Measurements from ENCODE around the gene GDF9. TPM values are rescaled to one million over a fixed set of nuclear protein-coding genes. Genes with fewer than 3 reads are reported as not detected.

The GDF9 gene, protein sequence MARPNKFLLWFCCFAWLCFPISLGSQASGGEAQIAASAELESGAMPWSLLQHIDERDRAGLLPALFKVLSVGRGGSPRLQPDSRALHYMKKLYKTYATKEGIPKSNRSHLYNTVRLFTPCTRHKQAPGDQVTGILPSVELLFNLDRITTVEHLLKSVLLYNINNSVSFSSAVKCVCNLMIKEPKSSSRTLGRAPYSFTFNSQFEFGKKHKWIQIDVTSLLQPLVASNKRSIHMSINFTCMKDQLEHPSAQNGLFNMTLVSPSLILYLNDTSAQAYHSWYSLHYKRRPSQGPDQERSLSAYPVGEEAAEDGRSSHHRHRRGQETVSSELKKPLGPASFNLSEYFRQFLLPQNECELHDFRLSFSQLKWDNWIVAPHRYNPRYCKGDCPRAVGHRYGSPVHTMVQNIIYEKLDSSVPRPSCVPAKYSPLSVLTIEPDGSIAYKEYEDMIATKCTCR
- total RNA-seq, result under 1 TPM; 0.41 to 0.69 TPM

DNA sequence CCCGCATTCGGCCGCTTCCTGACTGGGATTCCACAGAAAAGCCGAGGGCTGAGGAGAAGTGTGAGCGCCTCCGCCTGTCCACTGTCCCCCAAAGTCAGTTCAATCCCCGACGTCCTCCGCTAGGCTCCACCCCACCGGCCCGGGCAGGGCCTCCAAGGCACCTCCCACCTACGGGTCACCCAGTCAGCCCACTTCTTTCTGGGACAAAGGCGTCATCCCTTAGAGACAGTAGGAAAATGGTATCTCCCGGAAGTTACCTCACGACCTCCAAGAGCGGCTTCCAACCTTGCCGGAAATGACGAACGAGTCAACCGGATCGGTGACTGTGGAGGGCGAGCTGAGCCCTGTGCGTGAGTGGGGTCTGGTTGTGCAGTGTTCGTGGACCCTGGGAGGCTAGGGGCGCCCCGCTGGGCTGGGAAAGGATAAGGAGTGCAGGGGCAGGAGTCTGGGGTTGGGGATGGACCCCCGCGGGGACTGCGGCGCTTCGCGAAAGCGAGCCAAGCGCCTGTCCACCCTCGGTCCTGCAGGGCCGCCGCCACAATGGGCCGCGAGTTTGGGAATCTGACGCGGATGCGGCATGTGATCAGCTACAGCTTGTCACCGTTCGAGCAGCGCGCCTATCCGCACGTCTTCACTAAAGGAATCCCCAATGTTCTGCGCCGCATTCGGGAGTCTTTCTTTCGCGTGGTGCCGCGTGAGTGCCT is at the start of gene GDF9, which contains the start of gene UQCRQ:
TSS of gene GDF9 (minus strand) at position 128 of the 704 bp plus-strand sequence. CDS start 1,936 bp downstream, outside the sequence.
TSS of gene UQCRQ (plus strand) at position 301 of the 704 bp plus-strand sequence. CDS start at position 541, 240 bp downstream.
- Mint-ChIP-seq H3K4me1 (peaks cover 26% of the 10 kb centered on the region), H3K4me3 (peak within 1 kb of the TSS; percentile 99), H3K27me3 (no peaks in the 10 kb centered on the region), H3K27ac (peak within 1 kb of the TSS; percentile 100), H3K36me3 (ENCODE audit: low read depth) (peaks cover 36% of the 10 kb centered on the region), H3K9me3 (ENCODE audit: low read depth) (no peaks in the 10 kb centered on the region)
- peak; percentile 94 for DNase-seq
- ChIA-PET POLR2A (interaction anchor here (0.5 to 1.9 kb wide), 8 partner anchors 11 to 1357 kb away, joined by 3 to 4 read pairs (median 3); partner anchors contain the start of genes RAD50 and SOWAHA), CTCF (interaction anchor here (0.6 to 2.7 kb wide), 5 partner anchors 17 to 491 kb away, joined by 3 to 5 read pairs (median 3); partner anchors contain the start of gene SHROOM1)
- ATAC-seq, result peak; percentile 99
- intact Hi-C loops (cut with DNase I, micrococcal nuclease), result loop anchor here (1.0 to 10.0 kb wide), 10 partner anchors 36 to 1232 kb away; partner anchors contain the start of genes AFF4 (in 2 of the 2), SHROOM1 (in 2 of the 2), C5orf15 (in 1 of the 2) and KIF3A (in 1 of the 2)

DNA sequence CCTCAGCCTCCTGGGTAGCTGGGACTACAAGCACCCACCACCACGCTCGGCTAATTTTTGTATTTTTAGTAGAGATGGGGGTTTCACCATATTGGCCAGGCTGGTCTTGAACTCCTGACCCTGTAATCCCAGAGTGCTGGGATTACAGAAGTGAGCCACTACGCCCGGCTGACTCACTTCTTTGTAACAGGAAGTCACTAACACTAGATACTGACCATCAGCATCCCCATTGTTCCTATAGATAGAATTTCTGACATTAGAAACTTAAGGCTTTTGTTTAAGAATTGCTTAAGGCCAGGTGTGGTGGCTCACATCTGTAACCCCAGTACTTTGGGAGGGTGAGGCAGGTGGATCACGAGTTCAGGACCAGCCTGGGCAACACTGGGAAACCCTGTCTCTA is 49.4 kb upstream of the GDF9 start:
- ATAC-seq, result no peak
- DNase-seq, result no peak
- Mint-ChIP-seq H3K27ac (no peak overlapping the region), H3K36me3 (ENCODE audit: low read depth) (peaks cover 18% of the 10 kb centered on the region), H3K4me3 (no peak overlapping the region), H3K9me3 (ENCODE audit: low read depth) (no peaks in the 10 kb centered on the region), H3K4me1 (no peaks in the 10 kb centered on the region), H3K27me3 (no peaks in the 10 kb centered on the region)
- CTCF ChIA-PET, result no interaction called here
- intact Hi-C loops (cut with DNase I, micrococcal nuclease), result no loop called here
- POLR2A ChIA-PET, result no interaction called here

DNA sequence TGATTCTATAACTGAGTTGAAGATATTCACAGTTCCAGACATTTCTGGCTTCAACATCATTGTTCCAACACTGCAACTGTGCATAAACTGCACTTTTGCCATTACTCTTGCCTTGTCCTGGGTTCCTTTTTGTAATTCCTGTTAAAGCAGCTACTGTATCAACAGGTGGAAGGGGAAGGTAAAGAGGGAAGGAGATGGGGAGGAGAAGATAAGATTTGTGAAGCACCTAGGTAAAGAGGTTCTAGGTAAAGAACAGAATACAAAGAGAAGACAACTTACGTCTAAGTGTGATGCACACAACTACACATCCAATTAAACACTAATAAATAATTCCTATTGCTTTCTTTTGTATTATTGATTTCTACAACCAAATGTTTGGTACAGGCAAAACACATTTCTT is 43.4 kb upstream of the GDF9 start:
- peaks cover 21% of the 10 kb centered on the region for H3K36me3 Mint-ChIP-seq (ENCODE audit: low read depth)
- POLR2A ChIA-PET, result no interaction called here
- intact Hi-C loops (cut with DNase I, micrococcal nuclease), result no loop called here
- CTCF ChIA-PET, result no interaction called here
- H3K4me3 Mint-ChIP-seq, result no peak overlapping the region
- ATAC-seq, result no peak
- H3K27ac Mint-ChIP-seq, result no peak overlapping the region
- DNase-seq, result no peak
- no peaks in the 10 kb centered on the region for H3K27me3 Mint-ChIP-seq
- peaks cover 20% of the 10 kb centered on the region for H3K4me1 Mint-ChIP-seq
- no peaks in the 10 kb centered on the region for H3K9me3 Mint-ChIP-seq (ENCODE audit: low read depth)

DNA sequence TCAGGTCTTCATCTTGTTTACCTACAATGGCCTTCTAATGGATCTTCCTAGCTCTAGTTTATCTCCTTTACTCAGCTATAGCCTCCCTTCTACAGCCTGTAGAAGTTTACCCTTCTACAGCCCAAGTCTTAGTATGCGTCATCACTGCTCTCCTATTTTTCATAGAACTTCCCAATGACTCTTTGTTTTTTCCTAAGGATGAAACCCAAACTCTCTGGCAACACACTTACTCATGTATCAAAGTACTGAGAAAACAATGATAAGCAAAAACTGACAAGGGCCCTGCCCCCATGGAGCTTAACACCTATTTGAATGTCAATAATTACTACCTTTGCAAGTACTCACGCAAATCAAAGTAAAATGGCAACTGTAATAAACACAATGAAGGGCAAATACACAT is 40.9 kb upstream of the GDF9 start:
- Mint-ChIP-seq H3K9me3 (ENCODE audit: low read depth) (no peaks in the 10 kb centered on the region), H3K27me3 (no peaks in the 10 kb centered on the region), H3K4me3 (no peak overlapping the region), H3K4me1 (peaks cover 20% of the 10 kb centered on the region), H3K36me3 (ENCODE audit: low read depth) (peaks cover 20% of the 10 kb centered on the region), H3K27ac (no peak overlapping the region)
- CTCF ChIA-PET, result interaction anchor here (0.7 kb wide), 1 partner anchor 88 kb away, joined by 4 read pairs; no protein-coding TSS in a partner anchor
- DNase-seq (no peak), ATAC-seq (no peak)
- intact Hi-C loops (cut with DNase I, micrococcal nuclease), result no loop called here
- POLR2A ChIA-PET, result interaction anchor here (0.7 kb wide), 1 partner anchor 34 kb away, joined by 3 read pairs; the partner anchor contains the start of gene LEAP2

DNA sequence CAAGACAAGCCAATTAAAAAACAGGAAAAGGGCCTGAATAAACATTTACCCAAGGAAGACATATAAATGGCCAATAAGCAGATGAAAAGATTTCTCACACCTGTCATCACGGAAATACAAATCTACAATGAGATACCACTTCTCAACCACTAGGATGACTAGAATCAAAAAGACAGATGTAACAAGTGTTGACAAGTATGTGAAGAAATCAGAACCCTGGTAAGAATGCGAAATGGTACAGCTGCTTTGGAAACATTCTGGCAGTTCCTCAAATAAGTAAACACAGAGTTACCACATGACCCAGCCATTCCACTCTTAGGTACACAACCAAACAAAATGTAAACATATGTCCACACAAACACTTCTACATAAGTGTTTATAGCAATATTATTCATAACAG is 39.7 kb upstream of the GDF9 start:
- Mint-ChIP-seq H3K36me3 (ENCODE audit: low read depth) (peaks cover 16% of the 10 kb centered on the region), H3K27ac (peak overlapping the region; percentile 35), H3K4me3 (no peak overlapping the region), H3K27me3 (no peaks in the 10 kb centered on the region), H3K9me3 (ENCODE audit: low read depth) (no peaks in the 10 kb centered on the region), H3K4me1 (peaks cover 20% of the 10 kb centered on the region)
- CTCF ChIA-PET, result interaction anchor here (0.9 to 1.6 kb wide), 6 partner anchors 10 to 94 kb away, joined by 3 to 4 read pairs (median 3); partner anchors contain the start of gene AFF4
- DNase-seq (no peak), ATAC-seq (no peak)
- intact Hi-C loops (cut with DNase I, micrococcal nuclease), result no loop called here
- POLR2A ChIA-PET, result interaction anchor here (0.6 kb wide), 1 partner anchor 38 kb away, joined by 3 read pairs; no protein-coding TSS in a partner anchor

DNA sequence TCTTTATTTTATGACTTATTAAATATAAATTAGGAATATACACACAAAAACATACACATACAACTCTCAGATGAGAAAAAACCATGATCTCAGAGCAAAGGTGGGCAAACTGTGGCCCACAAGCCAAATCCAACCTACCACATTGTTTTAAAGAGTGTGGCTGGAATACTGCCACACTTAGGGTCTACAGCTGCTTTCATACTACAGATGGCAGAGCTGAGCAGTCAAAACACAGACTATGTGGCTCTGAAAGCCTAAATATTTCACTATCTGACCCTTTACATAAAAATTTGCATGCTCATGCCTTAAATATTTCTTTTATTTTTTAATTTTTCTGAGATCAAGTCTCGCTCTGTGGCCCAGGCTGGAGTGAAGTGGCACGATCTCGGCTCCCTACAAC is 35.5 kb upstream of the GDF9 start:
- no peak for ATAC-seq
- Mint-ChIP-seq H3K36me3 (ENCODE audit: low read depth) (peaks cover 20% of the 10 kb centered on the region), H3K27me3 (no peaks in the 10 kb centered on the region), H3K4me1 (peaks cover 15% of the 10 kb centered on the region), H3K27ac (no peak overlapping the region), H3K4me3 (no peak overlapping the region), H3K9me3 (ENCODE audit: low read depth) (no peaks in the 10 kb centered on the region)
- no peak for DNase-seq
- ChIA-PET POLR2A (no interaction called here), CTCF (no interaction called here)
- intact Hi-C loops (cut with DNase I, micrococcal nuclease), result no loop called here

DNA sequence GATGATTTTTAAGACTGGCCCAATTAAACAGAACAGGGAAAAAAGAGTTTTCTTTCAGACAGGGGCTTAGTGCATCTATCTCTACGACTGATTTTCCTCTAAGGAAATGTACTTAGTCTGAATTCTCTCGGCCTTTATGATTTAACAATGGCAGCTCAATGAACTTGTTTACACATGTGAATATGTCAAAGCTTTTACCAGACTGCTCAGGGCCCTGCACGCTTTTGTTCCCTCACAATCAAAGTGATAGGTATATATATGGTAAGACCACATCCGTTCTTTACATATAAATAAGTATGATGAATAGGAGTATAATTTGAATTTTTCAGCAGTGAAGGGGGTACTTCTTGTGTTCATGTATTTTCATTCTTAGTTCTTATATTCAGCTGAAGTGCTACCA is 34.8 kb upstream of the GDF9 start:
- Mint-ChIP-seq H3K36me3 (ENCODE audit: low read depth) (peaks cover 27% of the 10 kb centered on the region), H3K4me3 (no peak overlapping the region), H3K27me3 (no peaks in the 10 kb centered on the region), H3K9me3 (ENCODE audit: low read depth) (no peaks in the 10 kb centered on the region), H3K27ac (no peak overlapping the region), H3K4me1 (peaks cover 10% of the 10 kb centered on the region)
- ChIA-PET POLR2A (no interaction called here), CTCF (interaction anchor here (1.3 kb wide), 1 partner anchor 37 kb away, joined by 4 read pairs; no protein-coding TSS in a partner anchor)
- ATAC-seq (no peak), DNase-seq (no peak)
- intact Hi-C loops (cut with DNase I, micrococcal nuclease), result no loop called here

DNA sequence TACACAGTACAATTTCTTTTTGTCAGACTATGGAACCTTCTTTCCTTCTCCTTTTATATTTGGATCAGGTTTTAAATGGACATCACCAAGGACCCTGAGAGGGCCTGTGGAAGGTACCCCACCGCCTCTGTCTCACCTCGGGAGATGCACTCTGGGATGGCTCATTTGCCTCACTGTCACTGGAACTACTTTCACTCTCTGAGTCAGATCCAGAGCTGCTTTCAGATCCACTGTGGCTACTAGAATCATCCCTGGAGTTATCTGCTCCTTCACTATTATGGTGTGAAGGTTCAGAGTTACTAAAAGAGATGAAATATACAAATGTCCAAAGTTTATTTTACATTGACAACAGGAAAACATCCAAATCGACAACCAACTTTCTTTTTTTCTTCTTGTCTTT is 31.8 kb upstream of the GDF9 start:
- H3K36me3 Mint-ChIP-seq (ENCODE audit: low read depth), result peaks cover 35% of the 10 kb centered on the region

DNA sequence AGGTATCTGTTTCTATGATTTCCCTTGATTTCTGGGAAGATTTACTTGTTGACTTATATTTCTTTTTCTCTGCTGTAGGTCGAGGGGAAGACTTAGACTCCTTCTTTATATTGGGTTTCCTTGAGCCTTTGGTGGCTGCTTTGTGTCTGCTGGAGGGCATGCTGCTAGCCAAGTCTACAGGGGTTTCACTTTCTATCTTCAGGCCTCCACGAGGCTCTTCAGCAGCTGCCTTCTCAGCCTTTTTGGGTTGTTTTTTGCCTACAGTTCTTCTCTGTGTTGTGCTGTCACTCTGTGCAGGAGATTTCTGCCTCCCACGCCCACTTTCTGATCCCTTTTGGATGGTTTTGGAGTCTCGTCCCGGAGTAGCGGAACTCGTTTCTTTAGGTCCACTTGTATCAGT is 30.4 kb upstream of the GDF9 start:
- Mint-ChIP-seq H3K36me3 (ENCODE audit: low read depth) (peaks cover 42% of the 10 kb centered on the region), H3K4me3 (no peak overlapping the region)
- CTCF ChIA-PET, result interaction anchor here (1.1 to 1.8 kb wide), 3 partner anchors 13 to 1735 kb away, joined by 3 to 5 read pairs (median 4); no protein-coding TSS in a partner anchor

More for the DNA sequence above, 31.8 kb upstream of the GDF9 start:
- Mint-ChIP-seq H3K4me3 (no peak overlapping the region), H3K27me3 (no peaks in the 10 kb centered on the region), H3K27ac (no peak overlapping the region), H3K9me3 (ENCODE audit: low read depth) (no peaks in the 10 kb centered on the region), H3K4me1 (peaks cover 3% of the 10 kb centered on the region)
- ATAC-seq (no peak), DNase-seq (no peak)
- ChIA-PET CTCF (interaction anchor here (0.6 to 1.8 kb wide), 4 partner anchors 15 to 707 kb away, joined by 3 to 5 read pairs (median 4); no protein-coding TSS in a partner anchor), POLR2A (no interaction called here)
- intact Hi-C loops (cut with DNase I, micrococcal nuclease), result no loop called here

DNA sequence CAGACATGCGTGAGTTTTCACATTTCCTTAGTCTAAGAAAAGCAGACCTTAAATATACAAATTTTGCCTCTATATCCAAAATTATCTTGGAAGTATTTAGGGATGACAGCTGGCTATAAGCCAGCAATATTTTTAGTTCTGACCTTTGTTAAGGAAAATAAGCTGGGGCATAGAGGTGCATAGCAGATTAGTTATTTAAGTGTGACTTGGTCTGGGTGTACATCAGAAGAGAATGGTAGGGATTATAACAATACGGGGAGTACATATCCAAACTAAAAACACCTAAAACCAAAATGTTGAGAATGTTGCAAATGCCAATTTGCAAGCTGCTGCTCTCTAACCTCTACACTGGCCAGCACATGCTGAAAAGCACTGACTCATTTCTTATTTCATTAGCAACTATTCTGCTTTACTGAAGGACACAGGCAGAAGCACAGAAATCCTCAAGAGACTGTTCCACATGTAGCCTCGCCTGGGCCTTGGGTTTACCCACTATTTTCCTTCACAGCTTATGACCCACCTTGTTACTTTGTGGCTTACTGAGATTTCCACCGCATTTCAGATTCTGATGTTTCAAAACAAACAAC is 29.5 kb upstream of the GDF9 start:
- Mint-ChIP-seq H3K4me1 (peaks cover 3% of the 10 kb centered on the region), H3K9me3 (ENCODE audit: low read depth) (no peaks in the 10 kb centered on the region), H3K27me3 (no peaks in the 10 kb centered on the region), H3K27ac (no peak overlapping the region), H3K36me3 (ENCODE audit: low read depth) (peaks cover 42% of the 10 kb centered on the region), H3K4me3 (no peak overlapping the region)
- DNase-seq (no peak), ATAC-seq (no peak)
- ChIA-PET CTCF (interaction anchor here (1.3 kb wide), 1 partner anchor 10 kb away, joined by 4 read pairs; no protein-coding TSS in a partner anchor), POLR2A (no interaction called here)
- intact Hi-C loops (cut with DNase I, micrococcal nuclease), result no loop called here

More for the DNA sequence above, 30.4 kb upstream of the GDF9 start:
- ATAC-seq, result no peak
- peak overlapping the region; percentile 62 for H3K27ac Mint-ChIP-seq
- intact Hi-C loops (cut with DNase I, micrococcal nuclease), result no loop called here
- H3K27me3 Mint-ChIP-seq, result no peaks in the 10 kb centered on the region
- POLR2A ChIA-PET, result no interaction called here
- peaks cover 3% of the 10 kb centered on the region for H3K4me1 Mint-ChIP-seq
- DNase-seq, result no peak
- no peaks in the 10 kb centered on the region for H3K9me3 Mint-ChIP-seq (ENCODE audit: low read depth)

DNA sequence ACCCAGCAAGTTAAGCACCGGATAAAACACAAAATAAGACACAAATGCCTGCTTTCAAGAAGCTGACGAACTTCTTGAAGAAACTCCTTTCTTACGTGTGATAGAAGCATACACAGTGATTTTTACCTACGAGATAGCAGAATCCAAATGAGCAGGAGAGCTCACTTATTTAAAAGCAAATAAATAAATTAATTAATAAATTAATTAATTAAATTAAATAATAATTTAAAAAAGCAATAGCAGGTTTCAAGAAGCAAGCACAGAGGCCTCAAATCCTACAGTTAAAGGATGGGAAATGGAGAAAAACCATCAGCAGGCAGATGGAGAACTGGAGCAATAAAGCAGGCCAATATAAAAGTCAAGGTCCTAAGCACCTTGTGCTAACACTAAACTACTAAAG is 24.5 kb upstream of the GDF9 start:
- CTCF ChIA-PET, result interaction anchor here (1.6 kb wide), 1 partner anchor 7 kb away, joined by 5 read pairs; no protein-coding TSS in a partner anchor
- Mint-ChIP-seq H3K4me1 (no peaks in the 10 kb centered on the region), H3K27me3 (no peaks in the 10 kb centered on the region), H3K27ac (no peak overlapping the region), H3K9me3 (ENCODE audit: low read depth) (no peaks in the 10 kb centered on the region), H3K36me3 (ENCODE audit: low read depth) (peaks cover 42% of the 10 kb centered on the region), H3K4me3 (no peak overlapping the region)
- DNase-seq, result no peak
- POLR2A ChIA-PET, result interaction anchor here (0.6 kb wide), 1 partner anchor 45 kb away, joined by 9 read pairs; no protein-coding TSS in a partner anchor
- intact Hi-C loops (cut with DNase I, micrococcal nuclease), result no loop called here
- ATAC-seq, result no peak

Measured in activated CD4-positive, alpha-beta T cell treated with anti-CD3 and anti-CD28 coated beads for 36 hours (primary cell).